HG02678 (cell line): Measurements from ENCODE around the gene WRNIP1.

Source experiments
- ATAC-seq: cut with Tn5 transposase; IDR thresholded peaks from one replicate; pipeline ENCODE4 v1.9.1; 2021; ENCODE audit warnings: mild to moderate bottlenecking, moderate library complexity; ENCODE audit not compliant: unreplicated experiment

WRNIP1 gene

GRCh38 chr6:2803731-2804429 lies 38.7 kb downstream of the WRNIP1 start:
- ATAC-seq, result no peak

GRCh38 chr6:2804516-2804915 lies 39.3 kb downstream of the WRNIP1 start:
- ATAC-seq, result no peak

DNA sequence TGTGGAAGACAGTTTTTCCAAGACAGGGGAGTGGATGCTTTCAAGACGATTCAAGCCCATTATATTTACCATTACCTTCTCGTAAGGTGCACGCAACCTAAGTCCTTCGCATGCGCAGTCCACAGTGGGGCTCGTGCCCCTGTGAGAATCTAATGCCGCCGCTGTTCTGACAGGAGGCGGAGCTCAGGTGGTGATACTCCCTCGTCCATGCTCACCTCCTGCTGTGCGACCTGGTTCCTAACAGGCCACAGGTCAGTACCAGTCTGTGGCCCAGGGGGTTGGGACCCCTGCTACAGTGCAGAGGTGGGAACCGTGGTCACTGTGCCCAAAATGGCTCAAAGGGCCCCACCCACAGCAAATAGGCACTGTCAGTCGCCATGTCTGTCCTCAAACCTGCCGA lies 39.8 kb downstream of the WRNIP1 start:
- ATAC-seq, result no peak

DNA sequence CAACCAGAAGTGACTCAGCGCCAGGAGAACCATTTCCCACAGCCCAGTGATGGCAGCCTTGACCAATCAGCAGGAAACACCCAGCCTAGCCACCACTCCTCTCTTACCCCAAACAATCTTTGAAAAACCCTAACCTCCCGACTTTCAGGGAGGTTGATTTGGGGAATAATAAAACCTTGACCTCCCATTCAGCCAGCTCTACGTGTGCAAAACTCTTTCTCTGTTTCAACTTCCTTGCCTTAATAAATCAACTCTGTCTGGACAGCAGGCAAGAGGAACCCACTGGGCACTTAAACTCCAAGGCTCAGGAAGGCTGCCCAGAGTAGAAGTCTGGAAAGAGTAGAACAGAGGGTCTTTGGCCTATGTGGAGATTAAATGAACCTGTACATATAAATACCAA lies 41.5 kb downstream of the WRNIP1 start:
- ATAC-seq, result no peak

GRCh38 chr6:2807342-2808090 lies 42.3 kb downstream of the WRNIP1 start:
- no peak for ATAC-seq

GRCh38 chr6:2809015-2809414 lies 43.8 kb downstream of the WRNIP1 start:
- ATAC-seq, result no peak

GRCh38 chr6:2810092-2810671 lies 45.0 kb downstream of the WRNIP1 start:
- no peak for ATAC-seq

DNA sequence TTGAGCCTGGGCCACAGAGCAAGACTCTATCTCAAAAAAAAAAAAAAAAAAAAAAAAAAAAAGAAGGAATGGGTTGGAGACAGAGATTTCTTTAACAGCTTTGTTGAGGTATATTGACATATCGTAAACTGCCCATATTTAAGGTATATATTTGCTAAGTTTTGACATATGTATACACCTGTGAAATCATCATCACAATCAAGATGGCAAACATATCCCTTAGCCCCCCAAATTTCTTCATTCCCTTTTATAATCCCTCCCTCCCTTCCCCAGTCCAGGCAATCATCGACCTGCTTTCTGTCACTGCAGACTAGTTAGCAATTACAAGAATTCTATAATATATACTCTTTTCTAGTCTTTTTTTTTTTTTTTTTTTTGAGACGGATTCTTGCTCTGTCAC lies 47.5 kb downstream of the WRNIP1 start:
- ATAC-seq, result no peak

DNA sequence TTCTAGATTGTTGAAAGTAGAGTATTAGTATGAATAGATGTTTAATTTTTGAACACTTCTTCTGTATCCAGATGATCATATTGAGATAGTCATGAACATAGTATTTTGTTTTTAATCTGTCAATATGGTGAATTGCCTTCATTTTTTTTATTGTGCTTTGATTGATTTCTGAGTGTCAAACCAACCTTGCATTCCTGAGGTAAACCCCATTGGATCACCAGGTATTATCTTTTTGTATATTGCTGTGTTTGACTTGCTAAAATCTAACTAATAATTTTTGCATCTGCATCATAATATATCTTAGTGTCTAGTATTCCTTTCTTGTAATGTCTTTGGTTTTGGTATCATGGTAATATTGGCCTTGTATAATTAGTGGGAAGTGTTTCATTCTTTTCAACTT lies 51.0 kb downstream of the WRNIP1 start:
- no peak for ATAC-seq

DNA sequence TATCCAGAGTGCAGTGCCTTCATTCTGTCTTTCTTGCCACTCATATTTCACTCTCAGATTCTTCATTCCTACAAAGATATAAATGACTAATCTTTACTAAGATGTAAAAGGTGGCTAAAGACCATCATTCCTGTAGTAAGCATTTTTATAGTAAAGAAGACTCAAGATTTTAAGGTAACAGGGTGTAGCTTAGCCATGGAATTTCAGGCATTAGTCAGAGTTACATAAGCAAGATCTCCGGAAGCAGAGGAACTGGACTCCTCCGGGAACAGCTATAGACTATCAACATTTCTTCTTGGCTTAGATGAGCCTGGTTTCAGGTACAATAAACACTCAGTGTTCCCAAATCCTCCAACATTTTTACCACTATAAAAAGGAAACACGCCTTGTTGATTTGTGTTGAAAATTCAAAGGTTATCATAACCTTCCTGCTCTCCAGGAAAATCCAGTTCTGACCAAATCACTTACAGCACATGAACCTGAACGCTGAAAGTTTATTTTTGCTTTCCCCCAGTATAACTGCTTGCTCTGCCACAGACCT lies 52.8 kb downstream of the WRNIP1 start:
- no peak for ATAC-seq

DNA sequence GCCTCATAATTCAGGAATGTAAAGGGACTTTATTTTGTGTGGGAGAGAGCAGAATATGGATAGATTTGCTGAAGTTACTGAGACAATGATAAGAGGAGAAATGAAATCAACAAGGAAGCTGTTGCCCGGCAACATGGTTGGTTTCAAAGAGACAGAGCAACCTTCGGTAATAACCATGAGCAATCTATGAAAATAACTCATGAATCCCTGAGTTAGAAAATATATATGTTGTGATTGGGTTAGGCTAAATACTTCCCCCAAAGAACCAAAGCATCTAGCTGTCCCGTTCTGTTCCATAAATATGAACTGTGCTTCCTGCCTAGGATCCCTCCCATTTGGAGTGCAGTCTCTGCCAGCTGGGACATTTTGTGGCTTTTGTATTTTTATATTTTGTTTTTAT lies 53.4 kb downstream of the WRNIP1 start:
- no peak for ATAC-seq

DNA sequence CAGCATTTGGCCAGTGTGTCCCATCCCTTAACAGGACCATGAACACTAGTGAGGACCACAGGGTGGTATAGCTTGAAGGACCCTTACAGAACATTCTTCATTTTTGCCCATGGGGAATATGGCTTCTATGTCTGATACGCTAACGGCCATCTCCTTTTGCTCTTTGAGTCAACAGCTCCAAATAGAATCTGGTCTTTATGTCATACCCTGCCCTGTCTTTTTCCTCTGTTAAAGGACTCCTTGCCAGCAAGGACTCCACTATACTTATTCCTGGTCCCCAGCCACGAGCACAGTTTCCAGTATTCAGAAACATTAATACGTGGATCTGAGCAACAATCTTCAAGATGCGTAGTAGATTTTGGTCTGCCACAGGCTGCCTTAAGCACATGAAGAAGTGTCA lies 53.9 kb downstream of the WRNIP1 start:
- ATAC-seq, result no peak

DNA sequence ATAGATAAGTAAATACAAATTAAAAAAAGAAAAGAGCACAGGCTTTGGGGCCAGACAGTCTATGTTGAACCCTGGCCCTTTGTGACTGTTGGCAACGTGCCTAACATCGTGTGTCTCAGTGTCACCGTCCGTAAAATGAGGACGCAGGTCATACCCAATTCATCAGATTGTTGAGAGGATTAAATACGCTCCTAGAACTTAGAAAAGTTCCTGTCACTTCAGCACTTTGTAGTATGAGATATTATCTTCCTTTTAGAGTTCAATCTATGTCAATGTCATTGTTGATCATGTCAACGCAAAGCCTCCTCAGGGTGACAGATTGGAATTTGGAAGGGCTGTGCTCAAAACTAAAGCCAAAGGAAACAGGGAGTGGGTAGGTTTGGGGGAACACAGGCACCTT lies 54.8 kb downstream of the WRNIP1 start:
- ATAC-seq, result no peak

- ATAC-seq, result no peak
These were observed 55.2 kb downstream of the WRNIP1 start for GRCh38 chr6:2820415-2820814.

- ATAC-seq, result no peak
These were observed 56.4 kb downstream of the WRNIP1 start for GRCh38 chr6:2821554-2821953.

- no peak for ATAC-seq
These were observed 58.1 kb downstream of the WRNIP1 start for GRCh38 chr6:2823104-2823850.

- no peak for ATAC-seq
These were observed 60.9 kb downstream of the WRNIP1 start for GRCh38 chr6:2826131-2826530.

DNA sequence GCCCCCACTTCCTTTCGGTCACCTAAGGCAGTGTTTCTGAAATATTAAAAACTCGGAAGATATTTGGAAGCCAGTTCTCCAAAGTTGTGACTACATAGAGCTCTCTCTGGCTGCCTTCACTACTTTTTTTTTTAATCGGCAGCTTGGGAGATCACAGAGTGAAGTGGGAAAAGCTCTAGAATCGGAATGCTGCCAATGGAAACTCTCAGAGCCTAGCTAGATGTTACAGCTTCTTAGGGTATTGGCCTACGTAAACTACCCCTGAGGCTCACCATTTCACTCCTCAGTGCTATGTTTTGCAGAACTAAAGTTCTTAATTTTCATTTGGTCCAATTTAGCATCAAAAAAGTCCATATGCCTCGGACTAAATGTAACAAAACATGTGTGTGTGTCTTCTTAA lies 61.9 kb downstream of the WRNIP1 start:
- no peak for ATAC-seq

GRCh38 chr6:2828629-2829028 lies 63.4 kb downstream of the WRNIP1 start:
- no peak for ATAC-seq

- no peak for ATAC-seq
These were observed 64.1 kb downstream of the WRNIP1 start for GRCh38 chr6:2829253-2829652.

GRCh38 chr6:2830183-2830582 lies 65.0 kb downstream of the WRNIP1 start:
- no peak for ATAC-seq
